SK-N-SH treated with all-trans-retinoic acid at 6 μM for 48 hours (cell line): ENCODE results near the gene DLL4.

Experiments
- ATAC-seq: fragments of 200-7000 bp; cut with Tn5 transposase; 3 replicates; pipeline ENCODE4 v1.9.1; 2020; ENCODE audit warnings: mild to moderate bottlenecking, moderate library complexity
- ARNTL ChIP-seq: fragments of 450-650 bp; formaldehyde crosslinking; IDR thresholded peaks from 2 replicates; pipeline ENCODE4 v1.5.0; 2020; ENCODE audit warnings: low read depth, mild to moderate bottlenecking, moderate library complexity, borderline replicate concordance
- BACH2 ChIP-seq: fragments of 250-450 bp; sonication (Bioruptor Pico); IDR thresholded peaks from 2 replicates; pipeline ENCODE4 v1.9.0; 2021; ENCODE audit warnings: mild to moderate bottlenecking, borderline replicate concordance
- CSDC2 ChIP-seq: fragments of 250-450 bp; sonication (Bioruptor Pico); IDR thresholded peaks from 2 replicates; pipeline ENCODE4 v1.5.0; 2020; ENCODE audit warnings: mild to moderate bottlenecking, moderate library complexity
- CSRNP3 ChIP-seq: fragments of 250-450 bp; sonication (Bioruptor Pico); IDR thresholded peaks from 2 replicates; pipeline ENCODE4 v1.5.1; 2021; ENCODE audit warnings: mild to moderate bottlenecking, moderate library complexity
- ESRRG ChIP-seq: fragments of 250-450 bp; sonication (Bioruptor Pico); IDR thresholded peaks from 2 replicates; pipeline ENCODE4 v1.6.1; 2021; ENCODE audit warnings: mild to moderate bottlenecking
- GLIS3 ChIP-seq: fragments of 250-450 bp; sonication (Bioruptor Pico); IDR thresholded peaks from 2 replicates; pipeline ENCODE4 v1.5.0; 2020; ENCODE audit warnings: mild to moderate bottlenecking, moderate library complexity
- ISL1 ChIP-seq: fragments of 250-450 bp; sonication (Bioruptor Pico); IDR thresholded peaks from 2 replicates; pipeline ENCODE4 v2.1.2; 2022; ENCODE audit warnings: mild to moderate bottlenecking, moderate library complexity
- OSR1 ChIP-seq: fragments of 250-450 bp; sonication (Bioruptor Pico); IDR thresholded peaks from 2 replicates; pipeline ENCODE4 v1.8.0; 2022; ENCODE audit warnings: moderate library complexity, mild to moderate bottlenecking, inconsistent platforms
- POU6F1 ChIP-seq: fragments of 250-450 bp; sonication (Bioruptor Pico); IDR thresholded peaks from 2 replicates; pipeline ENCODE4 v1.8.0; 2021; ENCODE audit warnings: low read depth, mild to moderate bottlenecking, moderate library complexity, borderline replicate concordance
- PPARA ChIP-seq: fragments of 250-450 bp; sonication (Bioruptor Pico); IDR thresholded peaks from 2 replicates; pipeline ENCODE4 v1.5.0; 2020; ENCODE audit warnings: mild to moderate bottlenecking, borderline replicate concordance
- RARB ChIP-seq: fragments of 250-450 bp; sonication (Bioruptor Pico); IDR thresholded peaks from 2 replicates; pipeline ENCODE4 v1.8.0; 2021; ENCODE audit warnings: mild to moderate bottlenecking, moderate library complexity
- SNAI2 ChIP-seq: fragments of 250-450 bp; sonication (Bioruptor Pico); IDR thresholded peaks from 2 replicates; pipeline ENCODE4 v1.5.0; 2020; ENCODE audit warnings: mild to moderate bottlenecking, moderate library complexity
- TCF4 ChIP-seq: fragments of 250-450 bp; sonication (Bioruptor Pico); IDR thresholded peaks from 2 replicates; pipeline ENCODE4 v1.8.0; 2021; ENCODE audit warnings: mild to moderate bottlenecking, moderate library complexity, borderline replicate concordance
- ZFP3 ChIP-seq: fragments of 250-450 bp; sonication (Bioruptor Pico); IDR thresholded peaks from 2 replicates; pipeline ENCODE4 v1.5.0; 2020; ENCODE audit warnings: mild to moderate bottlenecking, moderate library complexity
- ZFP30 ChIP-seq: fragments of 450-650 bp; formaldehyde crosslinking; IDR thresholded peaks from 2 replicates; pipeline ENCODE4 v1.5.0; 2022; ENCODE audit warnings: mild to moderate bottlenecking, moderate library complexity
- ZNF565 ChIP-seq: fragments of 450-650 bp; formaldehyde crosslinking; conservative IDR thresholded peaks from 2 replicates; pipeline ENCODE4 v1.5.0; 2020; ENCODE audit warnings: low read depth, mild to moderate bottlenecking, moderate library complexity
- TF ChIP-seq, protein P1 (sequence below): fragments of 250-450 bp; sonication (Bioruptor Pico); IDR thresholded peaks from 2 replicates; pipeline ENCODE4 v1.5.0; 2020; ENCODE audit warnings: mild to moderate bottlenecking, moderate library complexity
- TF ChIP-seq, protein P2 (sequence below): fragments of 250-450 bp; sonication (Bioruptor Pico); IDR thresholded peaks from 2 replicates; pipeline ENCODE4 v1.8.0; 2020; ENCODE audit warnings: mild to moderate bottlenecking, moderate library complexity, borderline replicate concordance

DLL4 gene

GRCh38 chr15:40964006-40964405 lies 34.9 kb downstream of the DLL4 start:
- TF ChIP-seq OSR1 (CRISPR knock-in tag) (no peak), ZFP3 (CRISPR knock-in tag) (no peak), RARB (CRISPR knock-in tag) (no peak), GLIS3 (CRISPR knock-in tag) (no peak), TCF4 (CRISPR knock-in tag) (no peak)
- no peak for ATAC-seq

GRCh38 chr15:40964634-40965033 lies 35.5 kb downstream of the DLL4 start:
- no peak for ATAC-seq
- no peak for TF ChIP-seq TCF4 (CRISPR knock-in tag)
- no peak for TF ChIP-seq RARB (CRISPR knock-in tag)
- no peak for TF ChIP-seq BACH2 (CRISPR knock-in tag)
- TF ChIP-seq, protein P1, sequence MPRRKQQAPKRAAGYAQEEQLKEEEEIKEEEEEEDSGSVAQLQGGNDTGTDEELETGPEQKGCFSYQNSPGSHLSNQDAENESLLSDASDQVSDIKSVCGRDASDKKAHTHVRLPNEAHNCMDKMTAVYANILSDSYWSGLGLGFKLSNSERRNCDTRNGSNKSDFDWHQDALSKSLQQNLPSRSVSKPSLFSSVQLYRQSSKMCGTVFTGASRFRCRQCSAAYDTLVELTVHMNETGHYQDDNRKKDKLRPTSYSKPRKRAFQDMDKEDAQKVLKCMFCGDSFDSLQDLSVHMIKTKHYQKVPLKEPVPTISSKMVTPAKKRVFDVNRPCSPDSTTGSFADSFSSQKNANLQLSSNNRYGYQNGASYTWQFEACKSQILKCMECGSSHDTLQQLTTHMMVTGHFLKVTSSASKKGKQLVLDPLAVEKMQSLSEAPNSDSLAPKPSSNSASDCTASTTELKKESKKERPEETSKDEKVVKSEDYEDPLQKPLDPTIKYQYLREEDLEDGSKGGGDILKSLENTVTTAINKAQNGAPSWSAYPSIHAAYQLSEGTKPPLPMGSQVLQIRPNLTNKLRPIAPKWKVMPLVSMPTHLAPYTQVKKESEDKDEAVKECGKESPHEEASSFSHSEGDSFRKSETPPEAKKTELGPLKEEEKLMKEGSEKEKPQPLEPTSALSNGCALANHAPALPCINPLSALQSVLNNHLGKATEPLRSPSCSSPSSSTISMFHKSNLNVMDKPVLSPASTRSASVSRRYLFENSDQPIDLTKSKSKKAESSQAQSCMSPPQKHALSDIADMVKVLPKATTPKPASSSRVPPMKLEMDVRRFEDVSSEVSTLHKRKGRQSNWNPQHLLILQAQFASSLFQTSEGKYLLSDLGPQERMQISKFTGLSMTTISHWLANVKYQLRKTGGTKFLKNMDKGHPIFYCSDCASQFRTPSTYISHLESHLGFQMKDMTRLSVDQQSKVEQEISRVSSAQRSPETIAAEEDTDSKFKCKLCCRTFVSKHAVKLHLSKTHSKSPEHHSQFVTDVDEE (CRISPR knock-in tag) = no peak
- no peak for TF ChIP-seq ARNTL (CRISPR knock-in tag)
- TF ChIP-seq CSDC2 (CRISPR knock-in tag) = no peak
- TF ChIP-seq SNAI2 = no peak
- TF ChIP-seq ZFP30 (CRISPR knock-in tag) = no peak
- no peak for TF ChIP-seq ZFP3 (CRISPR knock-in tag)
- no peak for TF ChIP-seq CSRNP3 (CRISPR knock-in tag)
- no peak for TF ChIP-seq ESRRG (CRISPR knock-in tag)
- TF ChIP-seq, protein P2, sequence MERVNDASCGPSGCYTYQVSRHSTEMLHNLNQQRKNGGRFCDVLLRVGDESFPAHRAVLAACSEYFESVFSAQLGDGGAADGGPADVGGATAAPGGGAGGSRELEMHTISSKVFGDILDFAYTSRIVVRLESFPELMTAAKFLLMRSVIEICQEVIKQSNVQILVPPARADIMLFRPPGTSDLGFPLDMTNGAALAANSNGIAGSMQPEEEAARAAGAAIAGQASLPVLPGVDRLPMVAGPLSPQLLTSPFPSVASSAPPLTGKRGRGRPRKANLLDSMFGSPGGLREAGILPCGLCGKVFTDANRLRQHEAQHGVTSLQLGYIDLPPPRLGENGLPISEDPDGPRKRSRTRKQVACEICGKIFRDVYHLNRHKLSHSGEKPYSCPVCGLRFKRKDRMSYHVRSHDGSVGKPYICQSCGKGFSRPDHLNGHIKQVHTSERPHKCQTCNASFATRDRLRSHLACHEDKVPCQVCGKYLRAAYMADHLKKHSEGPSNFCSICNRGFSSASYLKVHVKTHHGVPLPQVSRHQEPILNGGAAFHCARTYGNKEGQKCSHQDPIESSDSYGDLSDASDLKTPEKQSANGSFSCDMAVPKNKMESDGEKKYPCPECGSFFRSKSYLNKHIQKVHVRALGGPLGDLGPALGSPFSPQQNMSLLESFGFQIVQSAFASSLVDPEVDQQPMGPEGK (CRISPR knock-in tag) = no peak
- TF ChIP-seq POU6F1 (CRISPR knock-in tag) = no peak
- TF ChIP-seq ISL1 (CRISPR knock-in tag) = no peak
- TF ChIP-seq PPARA (CRISPR knock-in tag) = no peak
- TF ChIP-seq GLIS3 (CRISPR knock-in tag) = no peak

DNA sequence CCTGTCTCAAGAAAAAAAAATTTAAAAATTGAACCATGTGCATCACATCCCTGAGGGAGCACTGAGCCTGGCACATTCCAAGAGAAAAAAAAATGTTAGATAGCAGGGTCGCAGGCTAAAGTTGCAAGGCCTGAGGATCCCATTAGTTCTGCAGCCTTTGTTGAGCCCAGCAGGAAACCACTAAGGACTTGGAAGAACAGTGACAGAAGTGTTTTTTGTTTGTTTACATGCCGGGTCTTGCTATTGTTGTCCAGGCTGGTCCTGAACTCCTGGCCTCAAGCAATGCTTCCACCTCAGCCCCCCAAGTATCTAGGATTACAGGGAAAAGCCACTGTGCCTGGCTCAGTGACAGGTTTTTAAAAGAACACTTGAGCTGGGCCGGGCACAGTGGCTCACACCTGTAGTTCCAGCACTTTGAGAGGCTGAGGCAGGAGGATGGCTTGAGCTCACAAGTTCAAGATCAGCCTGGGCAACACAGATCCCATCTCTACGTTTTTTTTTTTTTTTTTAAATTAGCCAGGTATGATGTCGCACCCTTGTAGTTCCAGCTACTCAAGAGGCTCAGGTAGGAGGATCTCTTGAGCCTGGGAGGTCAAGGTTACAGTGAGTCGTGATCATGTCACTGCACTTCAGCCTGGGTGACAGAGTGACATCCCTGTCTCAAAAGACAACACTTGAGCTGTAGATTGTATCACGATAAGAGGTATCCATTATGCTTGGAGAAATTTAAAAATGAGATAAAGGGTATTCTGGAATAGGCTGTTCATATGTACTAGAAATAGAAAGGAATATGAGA lies 39.3 kb downstream of the DLL4 start:
- TF ChIP-seq ZFP3 (CRISPR knock-in tag) (no peak), CSDC2 (CRISPR knock-in tag) (no peak), GLIS3 (CRISPR knock-in tag) (no peak), ARNTL (CRISPR knock-in tag) (no peak), TCF4 (CRISPR knock-in tag) (no peak), OSR1 (CRISPR knock-in tag) (no peak), RARB (CRISPR knock-in tag) (no peak), ZNF565 (no peak)
- TF ChIP-seq, protein P1 (CRISPR knock-in tag) = no peak
- TF ChIP-seq, protein P2 (CRISPR knock-in tag) = no peak
- no peak for ATAC-seq
